Neural cell (in vitro differentiated cells): ENCODE results near the gene FILIP1. TPM values are rescaled to one million over a fixed set of nuclear protein-coding genes. Genes with fewer than 3 reads are reported as not detected.

ENCODE experiments used
- H2AFZ ChIP-seq: fragments of 200-600, 300-800 bp; sonication (generic), shearing (Covaris generic); 2 replicates; pipeline ENCODE4 v1.6.0; 2014; ENCODE audit warnings: low read depth, mild to moderate bottlenecking, antibody characterized with exemption, low read length, moderate library complexity
- H3F3A ChIP-seq: fragments of 200-600 bp; shearing (Covaris generic); 2 replicates; pipeline ENCODE4 v1.6.1; 2016; ENCODE audit warnings: mild to moderate bottlenecking, moderate library complexity, mixed read lengths, antibody characterized with exemption, low read length; ENCODE audit not compliant: insufficient read depth, poor library complexity, severe bottlenecking
- H3K27ac ChIP-seq: fragments of 200-600, 300-800 bp; sonication (generic), shearing (Covaris generic); 2 replicates; pipeline ENCODE4 v1.5.1; 2014; ENCODE audit warnings: mild to moderate bottlenecking, low read length, moderate library complexity
- H3K27me3 ChIP-seq: fragments of 300-800, 200-600 bp; sonication (generic), shearing (Covaris generic); 2 replicates; pipeline ENCODE4 v1.6.0; 2014; ENCODE audit warnings: mild to moderate bottlenecking, low read depth, low read length, moderate library complexity; ENCODE audit not compliant: insufficient read depth
- H3K36me3 ChIP-seq: fragments of 300-800, 200-600 bp; sonication (generic), shearing (Covaris generic); 2 replicates; pipeline ENCODE4 v1.5.1; 2014; ENCODE audit warnings: mild to moderate bottlenecking, antibody characterized with exemption, low read length, moderate library complexity; ENCODE audit not compliant: insufficient read depth
- H3K4me2 ChIP-seq: fragments of 300-800, 200-600 bp; sonication (generic), shearing (Covaris generic); 2 replicates; pipeline ENCODE4 v1.6.0; 2014; ENCODE audit warnings: mild to moderate bottlenecking, low read length
- H3K4me3 ChIP-seq: fragments of 300-800, 200-600 bp; sonication (generic), shearing (Covaris generic); 2 replicates; pipeline ENCODE4 v1.5.1; 2014; ENCODE audit warnings: mild to moderate bottlenecking, low read length, moderate library complexity
- H3K79me2 ChIP-seq: fragments of 200-600 bp; shearing (Covaris generic); replicated peaks from 2 replicates; pipeline ENCODE4 v1.6.0; 2014; ENCODE audit warnings: mild to moderate bottlenecking, low read length, moderate library complexity; ENCODE audit not compliant: insufficient read depth
- H3K9ac ChIP-seq: fragments of 300-800, 200-600 bp; sonication (generic), shearing (Covaris generic); 2 replicates; pipeline ENCODE4 v1.6.1; 2016; ENCODE audit warnings: mild to moderate bottlenecking, low read length, mixed read lengths
- H3K9me2 ChIP-seq: fragments of 200-600 bp; shearing (Covaris generic); 2 replicates; pipeline ENCODE4 v1.6.1; 2016; ENCODE audit warnings: mild to moderate bottlenecking, low read length, mixed read lengths; ENCODE audit not compliant: insufficient read depth
- H3K9me3 ChIP-seq: fragments of 200-600, 300-800 bp; sonication (generic), shearing (Covaris generic); 2 replicates; pipeline ENCODE4 v1.6.1; 2016; ENCODE audit warnings: mild to moderate bottlenecking, mixed run types, low read length, moderate library complexity, mixed read lengths
- H4K20me1 ChIP-seq: fragments of 200-600 bp; shearing (Covaris generic); 2 replicates; pipeline ENCODE4 v1.6.1; 2016; ENCODE audit warnings: mild to moderate bottlenecking, mixed run types; ENCODE audit not compliant: insufficient read depth
- CTCF ChIP-seq: fragments of 450-650 bp; IDR thresholded peaks from 2 replicates; pipeline ENCODE4 v1.5.1; 2014; ENCODE audit warnings: antibody characterized with exemption, mild to moderate bottlenecking, moderate library complexity; ENCODE audit not compliant: poor library complexity, severe bottlenecking
- EP300 ChIP-seq: fragments of 450-650 bp; conservative IDR thresholded peaks from 2 replicates; pipeline ENCODE4 v1.6.1; 2014; ENCODE audit warnings: antibody characterized with exemption, mild to moderate bottlenecking, moderate library complexity; ENCODE audit not compliant: poor library complexity, severe bottlenecking
- EZH2 ChIP-seq: fragments of 200-600, 300-800 bp; shearing (Covaris generic), sonication (generic); IDR thresholded peaks from 2 replicates; pipeline ENCODE4 v1.6.1; 2014; ENCODE audit warnings: antibody characterized with exemption, low read length, borderline replicate concordance, mild to moderate bottlenecking; ENCODE audit not compliant: insufficient read depth, poor library complexity, severe bottlenecking
- MXI1 ChIP-seq: fragments of 450-650 bp; conservative IDR thresholded peaks from 2 replicates; pipeline ENCODE4 v1.6.1; 2014; ENCODE audit warnings: antibody characterized with exemption, mild to moderate bottlenecking; ENCODE audit not compliant: poor library complexity, severe bottlenecking
- POLR2AphosphoS5 ChIP-seq: IDR thresholded peaks from 2 replicates; pipeline ENCODE4 v1.6.1; 2012
- RAD21 ChIP-seq: fragments of 450-650 bp; conservative IDR thresholded peaks from 2 replicates; pipeline ENCODE4 v1.6.1; 2014; ENCODE audit warnings: antibody characterized with exemption, mild to moderate bottlenecking, moderate library complexity
- REST ChIP-seq: IDR thresholded peaks from 2 replicates; pipeline ENCODE4 v1.6.1; 2012; ENCODE audit warnings: borderline replicate concordance
- SMC3 ChIP-seq: fragments of 450-650 bp; conservative IDR thresholded peaks from 2 replicates; pipeline ENCODE4 v1.6.1; 2014; ENCODE audit warnings: antibody characterized with exemption, mild to moderate bottlenecking, moderate library complexity; ENCODE audit not compliant: poor library complexity
- TAF1 ChIP-seq: IDR thresholded peaks from 2 replicates; pipeline ENCODE4 v1.6.1; 2012; ENCODE audit warnings: low read depth
- polyA plus RNA-seq: library from polyadenylated mRNA; depleted of rRNA; stranded (reverse); fragments of >200 nt; gene quantifications from 2 replicates; pipeline ENCODE4 v1.2.3, GENCODE V29; 2014

The FILIP1 gene
- polyA plus RNA-seq, 1 donor from 2014 or later, result 1.4 TPM

GRCh38 chr6:75299801-75300530, 193.6 kb downstream of the FILIP1 start:
- no peaks in the 10 kb centered on the region for H3K27me3 ChIP-seq
- H3K36me3 ChIP-seq, result no peaks in the 10 kb centered on the region
- TF ChIP-seq REST, result no peak
- TF ChIP-seq EP300, result no peak
- H3F3A ChIP-seq, result no peaks in the 10 kb centered on the region
- H4K20me1 ChIP-seq, result no peaks in the 10 kb centered on the region
- H3K9me2 ChIP-seq, result no peaks in the 10 kb centered on the region
- no peak overlapping the region for H2AFZ ChIP-seq
- H3K79me2 ChIP-seq, result no peaks in the 10 kb centered on the region
- H3K4me3 ChIP-seq, result no peak overlapping the region
- H3K4me2 ChIP-seq, result no peak overlapping the region
- H3K27ac ChIP-seq, result no peak overlapping the region
- no peak overlapping the region for H3K9ac ChIP-seq
- no peaks in the 10 kb centered on the region for H3K9me3 ChIP-seq

- no peak overlapping the region for H3K4me3 ChIP-seq
- no peaks in the 10 kb centered on the region for H3F3A ChIP-seq
- no peaks in the 10 kb centered on the region for H4K20me1 ChIP-seq
These were observed 196.5 kb downstream of the FILIP1 start for GRCh38 chr6:75296811-75297779.

More at GRCh38 chr6:75296811-75297779, 196.5 kb downstream of the FILIP1 start:
- H3K27ac ChIP-seq, result no peak overlapping the region
- no peaks in the 10 kb centered on the region for H3K27me3 ChIP-seq
- no peaks in the 10 kb centered on the region for H3K79me2 ChIP-seq
- no peak overlapping the region for H2AFZ ChIP-seq
- no peaks in the 10 kb centered on the region for H3K9me3 ChIP-seq
- no peak overlapping the region for H3K4me2 ChIP-seq
- H3K9me2 ChIP-seq, result no peaks in the 10 kb centered on the region
- no peaks in the 10 kb centered on the region for H3K36me3 ChIP-seq
- no peak overlapping the region for H3K9ac ChIP-seq
- TF ChIP-seq TAF1 (no peak), MXI1 (no peak), CTCF (peak; percentile 84), EZH2 (no peak), RAD21 (peak; percentile 88), SMC3 (peak; percentile 89), EP300 (no peak), REST (no peak), POLR2AphosphoS5 (no peak)
